Ascending aorta (tissue), 2 donors: ENCODE results near the gene PIANP. TPM values are rescaled to one million over a fixed set of nuclear protein-coding genes. Genes with fewer than 3 reads are reported as not detected.

Source experiments
- DNase-seq, 2 donors: peaks; one replicate each; pipeline ENCODE4 v3.0.0-alpha.2; 2019; ENCODE audit warnings: low spot score in 2 of 2
- H3K27ac ChIP-seq, 2 donors: fragments of 200-600 bp; sonication (generic); one replicate each; pipeline ENCODE4 v1.5.1; 2016 to 2017; ENCODE audit warnings: mild to moderate bottlenecking in 1 of 2
- H3K27me3 ChIP-seq: fragments of 200-600 bp; sonication (generic); one replicate; pipeline ENCODE4 v1.5.1; 2017
- H3K36me3 ChIP-seq, 2 donors: fragments of 200-600 bp; sonication (generic); one replicate each; pipeline ENCODE4 v1.5.1; 2016
- H3K4me1 ChIP-seq, 2 donors: fragments of 200-600 bp; sonication (generic); one replicate each; pipeline ENCODE4 v1.5.1; 2016 to 2017; ENCODE audit warnings: mild to moderate bottlenecking in 1 of 2
- H3K4me3 ChIP-seq, 2 donors: fragments of 200-600 bp; sonication (generic); one replicate each; pipeline ENCODE4 v1.5.1; 2016 to 2017; ENCODE audit warnings: mild to moderate bottlenecking in 1 of 2
- H3K9me3 ChIP-seq, 2 donors: fragments of 200-600 bp; sonication (generic); one replicate each; pipeline ENCODE4 v1.5.1; 2016
- CTCF ChIP-seq, 3 experiments: fragments of 200-600 bp in 2 of 3; fragments of 450-650 bp in 1 of 3; sonication (generic) in 2 of 3; IDR thresholded peaks; one replicate each; pipeline ENCODE4 v1.5.1; 2016 to 2019; ENCODE audit warnings: antibody characterized with exemption in 3 of 3, mild to moderate bottlenecking in 1 of 3, moderate library complexity in 1 of 3
- intact Hi-C: fragments of 100-400 bp; cut with DNase I; formaldehyde crosslinking; loops from one replicate; pipeline ENCODE4 v1.15.1; 2023
- total RNA-seq: library from RNA; depleted of rRNA; stranded (reverse); fragments of >200 nt; gene quantifications from one replicate; pipeline ENCODE4 v1.1.0, GENCODE V29; 2016

Gene PIANP
- total RNA-seq, 1 donor from 2014 or later: not detected

GRCh38 chr12:6644903-6645302, 55.7 kb downstream of the PIANP start:
- no peaks in the 10 kb centered on the region for H3K4me1 ChIP-seq

GRCh38 chr12:6644257-6644596, 56.4 kb downstream of the PIANP start:
- no peak for TF ChIP-seq CTCF (IDR thresholded peaks at IDR 0.05)
- no peak overlapping the region for H3K27ac ChIP-seq
- DNase-seq: no peak
- intact Hi-C loops: loop anchor here (2.0 kb wide), 1 partner anchor 27 kb away; no protein-coding TSS in a partner anchor
- H3K4me1 ChIP-seq: no peaks in the 10 kb centered on the region
- H3K27me3 ChIP-seq: no peaks in the 10 kb centered on the region
- no peak overlapping the region for H3K4me3 ChIP-seq
- H3K9me3 ChIP-seq: no peaks in the 10 kb centered on the region
- peaks cover under 1 to 10% of the 10 kb centered on the region in 2 donors for H3K36me3 ChIP-seq

More at GRCh38 chr12:6644903-6645302, 55.7 kb downstream of the PIANP start:
- TF ChIP-seq CTCF (IDR thresholded peaks at IDR 0.05): peak in 2 of 3 experiments; percentile 25 to 45
- no peaks in the 10 kb centered on the region for H3K9me3 ChIP-seq
- intact Hi-C loops: loop anchor here (2.0 kb wide), 1 partner anchor 28 kb away; no protein-coding TSS in a partner anchor
- peaks cover 7 to 16% of the 10 kb centered on the region in 2 donors for H3K36me3 ChIP-seq
- H3K27ac ChIP-seq: no peak overlapping the region
- no peak overlapping the region for H3K4me3 ChIP-seq
- H3K27me3 ChIP-seq: no peaks in the 10 kb centered on the region
- DNase-seq: no peak

Other genes with a start within 250 kb of the PIANP start
- gene TAPBPL, start 248.8 kb downstream of the PIANP start, total RNA-seq: 16.8 TPM
- gene VAMP1, start 230.1 kb downstream of the PIANP start, total RNA-seq: 17.1 TPM
- gene MRPL51, start 207.6 kb downstream of the PIANP start, total RNA-seq: 112 TPM
- 11.7 TPM for gene NCAPD2, start 206.7 kb downstream of the PIANP start, total RNA-seq
- gene GAPDH, start 166.3 kb downstream of the PIANP start, total RNA-seq: 3,445 TPM
- gene IFFO1, start 144.8 kb downstream of the PIANP start, total RNA-seq: 35.0 TPM
- 77.4 TPM for gene NOP2, start 132.5 kb downstream of the PIANP start, total RNA-seq
- 185 TPM for gene CHD4, start 93.4 kb downstream of the PIANP start, total RNA-seq
- 0.21 TPM for gene LPAR5, start 64.9 kb downstream of the PIANP start, total RNA-seq
- 10.6 TPM for gene ACRBP, start 53.4 kb downstream of the PIANP start, total RNA-seq
- gene ING4, start 37.7 kb downstream of the PIANP start, total RNA-seq: 2.6 TPM
- 15.1 TPM for gene ZNF384, start 11.4 kb downstream of the PIANP start, total RNA-seq
- 221 TPM for gene COPS7A, start 23.2 kb upstream of the PIANP start, total RNA-seq
- gene MLF2, start 52.3 kb upstream of the PIANP start, total RNA-seq: 145 TPM
- gene PTMS, start 65.5 kb upstream of the PIANP start, total RNA-seq: 361 TPM
- not detected for gene LAG3, start 71.7 kb upstream of the PIANP start, total RNA-seq
- gene CD4, start 88.7 kb upstream of the PIANP start, total RNA-seq: 2.6 TPM
- 9.4 TPM for gene GPR162, start 121.0 kb upstream of the PIANP start, total RNA-seq
- 62.2 TPM for gene P3H3, start 127.6 kb upstream of the PIANP start, total RNA-seq
- 10.4 TPM for gene GNB3, start 140.1 kb upstream of the PIANP start, total RNA-seq
- gene CDCA3, start 150.5 kb upstream of the PIANP start, total RNA-seq: not detected
- 46.2 TPM for gene USP5, start 151.3 kb upstream of the PIANP start, total RNA-seq
- 482 TPM for gene TPI1, start 166.7 kb upstream of the PIANP start, total RNA-seq
- 14.5 TPM for gene SPSB2, start 172.5 kb upstream of the PIANP start, total RNA-seq
- 6.6 TPM for gene LRRC23, start 204.0 kb upstream of the PIANP start, total RNA-seq
- 30.3 TPM for gene ENO2, start 213.8 kb upstream of the PIANP start, total RNA-seq
- gene ATN1, start 227.1 kb upstream of the PIANP start, total RNA-seq: 207 TPM
- not detected for gene RNU7-1, start 243.0 kb upstream of the PIANP start, total RNA-seq
- gene C12orf57, start 243.2 kb upstream of the PIANP start, total RNA-seq: 558 TPM